Panc1 (cell line): ENCODE data around the gene DEDD. TPM values are rescaled to one million over a fixed set of nuclear protein-coding genes. Genes with fewer than 3 reads are reported as not detected.

Source experiments
- ATAC-seq: fragments of 200-7000 bp; cut with Tn5 transposase; 2 replicates; pipeline ENCODE4 v1.9.1; 2020; ENCODE audit warnings: mild to moderate bottlenecking, moderate library complexity
- BruUV-seq: library from RNA; stranded (reverse); fragments of 400-500 nt; replicated peaks from 2 replicates; lab custom pipeline; 2021; lab: Mats Ljungman, UMichigan
- CTCF ChIA-PET: fragments of 300-600 bp; sonication (Branson Sonifier 250); formaldehyde crosslinking; loops from one replicate; lab custom pipeline; 2022; ENCODE audit warnings: antibody characterized with exemption; lab: Charles Lee
- POLR2A ChIA-PET: fragments of 300-600 bp; sonication (Branson Sonifier 250); formaldehyde crosslinking; loops from one replicate; lab custom pipeline; 2022; ENCODE audit warnings: antibody characterized with exemption; lab: Charles Lee
- DNase-seq: peaks from one replicate; pipeline ENCODE4 v3.0.0-alpha.2; 2010; ENCODE audit warnings: low read depth, low spot score
- H3K27ac ChIP-seq: 2 replicates; pipeline ENCODE4 v1.5.1; 2011; ENCODE audit warnings: mild to moderate bottlenecking, low read length, inconsistent platforms
- H3K27me3 ChIP-seq: fragments of 200-500 bp; sonication (Bioruptor generic); 2 replicates; pipeline ENCODE4 v1.6.0; 2014; ENCODE audit warnings: low read length, inconsistent platforms; ENCODE audit not compliant: control insufficient read depth, insufficient read depth
- H3K36me3 ChIP-seq: fragments of 200-500 bp; sonication (Bioruptor generic); 2 replicates; pipeline ENCODE4 v1.5.1; 2014; ENCODE audit warnings: inconsistent platforms, mild to moderate bottlenecking, low read length, moderate library complexity; ENCODE audit not compliant: control insufficient read depth, insufficient read depth
- H3K4me1 ChIP-seq: 2 replicates; pipeline ENCODE4 v1.5.1; 2011; ENCODE audit warnings: inconsistent platforms, mild to moderate bottlenecking, low read length, moderate library complexity; ENCODE audit not compliant: control insufficient read depth, insufficient read depth
- H3K4me3 ChIP-seq, 2 experiments: 2 replicates each; pipeline ENCODE4 v1.5.1; 2011 to 2012; ENCODE audit warnings: low read depth in 2 of 2, low read length in 2 of 2, mild to moderate bottlenecking in 2 of 2, inconsistent platforms in 1 of 2, moderate library complexity in 1 of 2
- H3K9me3 ChIP-seq: fragments of 200-500 bp; sonication (Bioruptor generic); 2 replicates; pipeline ENCODE4 v1.5.1; 2014; ENCODE audit warnings: low read depth, mild to moderate bottlenecking, inconsistent platforms, low read length, moderate library complexity; ENCODE audit not compliant: control insufficient read depth, insufficient read depth
- CTCF ChIP-seq: fragments of 450-650 bp; IDR thresholded peaks from 2 replicates; pipeline ENCODE4 v1.5.1; 2017; ENCODE audit warnings: mild to moderate bottlenecking
- POLR2AphosphoS5 ChIP-seq: IDR thresholded peaks from 2 replicates; pipeline ENCODE4 v1.6.1; 2012; ENCODE audit warnings: mild to moderate bottlenecking, low read depth, low read length, moderate library complexity
- REST ChIP-seq, 2 experiments: IDR thresholded peaks; 2 replicates each; pipeline ENCODE4 v1.6.1; 2011 to 2012; ENCODE audit warnings: low read depth in 2 of 2, control low read depth in 1 of 2, low read length in 1 of 2, mild to moderate bottlenecking in 1 of 2, moderate library complexity in 1 of 2; ENCODE audit not compliant: insufficient read depth in 1 of 2
- SIN3A ChIP-seq: IDR thresholded peaks from 2 replicates; pipeline ENCODE4 v1.6.1; 2012; ENCODE audit warnings: low read depth, mild to moderate bottlenecking, low read length, moderate library complexity, borderline replicate concordance; ENCODE audit not compliant: insufficient read depth
- TCF7L2 ChIP-seq: IDR thresholded peaks from 2 replicates; pipeline ENCODE4 v1.6.1; 2011; ENCODE audit warnings: mild to moderate bottlenecking, low read depth, low read length, inconsistent platforms
- in situ Hi-C: cut with HindIII; loops from 2 replicates; pipeline ENCODE4 v1.10.0; 2016; ENCODE audit warnings: low sequenced_read_pairs, low pct_unique_long_range_greater_than_20kb
- intact Hi-C: fragments of 100-400 bp; cut with micrococcal nuclease; formaldehyde crosslinking; loops from one replicate; pipeline ENCODE4 v1.10.0; 2022; ENCODE audit not compliant: unreplicated experiment
- total RNA-seq: library from RNA; stranded (reverse); gene quantifications from one replicate; pipeline ENCODE4 v1.2.1, GENCODE V29; 2021; ENCODE audit not compliant: unreplicated experiment

Gene DEDD
- total RNA-seq, 1 experiment from 2014 or later = 42.5 TPM

- TF ChIP-seq POLR2AphosphoS5 (no peak), REST (IDR thresholded peaks at IDR 0.05; ENCODE audit: insufficient read depth in 1 of 2, low read depth in 2 of 2, low read length in 1 of 2) (no peak), CTCF (no peak), TCF7L2 (no peak), SIN3A (no peak)
- no peak for ATAC-seq
- in situ Hi-C loops (no loop called here), intact Hi-C loops (no loop called here)
- POLR2A ChIA-PET = interaction anchor here (0.9 kb wide), 1 partner anchor 21 kb away, joined by 7 read pairs; the partner anchor contains the start of genes NIT1 and PFDN2
- CTCF ChIA-PET = no interaction called here
- H3K27me3 ChIP-seq = no peaks in the 10 kb centered on the region
- BruUV-seq = no TSS peak
- no peaks in the 10 kb centered on the region; the same call in 1 of the 2 replicates for H3K36me3 ChIP-seq
- DNase-seq = no peak
- no peaks in the 10 kb centered on the region for H3K4me1 ChIP-seq
- H3K9me3 ChIP-seq = no peaks in the 10 kb centered on the region
- no peak overlapping the region for H3K4me3 ChIP-seq
- no peak overlapping the region for H3K27ac ChIP-seq
Observed at GRCh38 chr1:161138431-161138830, 6.0 kb upstream of the DEDD start.

GRCh38 chr1:161137881-161138280 is 5.4 kb upstream of the DEDD start:
- intact Hi-C loops (no loop called here), in situ Hi-C loops (no loop called here)
- BruUV-seq = no TSS peak
- no peaks in the 10 kb centered on the region for H3K9me3 ChIP-seq
- H3K27me3 ChIP-seq = no peaks in the 10 kb centered on the region
- no peaks in the 10 kb centered on the region; the same call in 1 of the 2 replicates for H3K36me3 ChIP-seq
- no peak overlapping the region for H3K27ac ChIP-seq
- no peak for TF ChIP-seq TCF7L2
- TF ChIP-seq CTCF = no peak
- TF ChIP-seq SIN3A = no peak
- TF ChIP-seq REST (IDR thresholded peaks at IDR 0.05; ENCODE audit: insufficient read depth in 1 of 2, low read depth in 2 of 2, low read length in 1 of 2) = no peak
- TF ChIP-seq POLR2AphosphoS5 = no peak
- no peak overlapping the region for H3K4me3 ChIP-seq
- CTCF ChIA-PET = no interaction called here
- POLR2A ChIA-PET = interaction anchor here (0.9 kb wide), 1 partner anchor 21 kb away, joined by 7 read pairs; the partner anchor contains the start of genes NIT1 and PFDN2
- DNase-seq (no peak), ATAC-seq (no peak)
- no peaks in the 10 kb centered on the region for H3K4me1 ChIP-seq
